Body of pancreas (tissue), 4 donors: ENCODE results near the gene HAUS3.

Source experiments
- CTCF ChIP-seq, 7 experiments: fragments of 450-650 bp in 4 of 7; fragments of 200-600 bp in 3 of 7; sonication (generic) in 3 of 7; IDR thresholded peaks; one replicate each; pipeline ENCODE4 v1.5.1; 2016 to 2019; ENCODE audit warnings: antibody characterized with exemption in 7 of 7
- POLR2A ChIP-seq, 3 donors: fragments of 450-650 bp; IDR thresholded peaks; one replicate each; pipeline ENCODE4 v1.6.1; 2016; ENCODE audit warnings: antibody characterized with exemption in 3 of 3, mild to moderate bottlenecking in 2 of 3

DNA sequence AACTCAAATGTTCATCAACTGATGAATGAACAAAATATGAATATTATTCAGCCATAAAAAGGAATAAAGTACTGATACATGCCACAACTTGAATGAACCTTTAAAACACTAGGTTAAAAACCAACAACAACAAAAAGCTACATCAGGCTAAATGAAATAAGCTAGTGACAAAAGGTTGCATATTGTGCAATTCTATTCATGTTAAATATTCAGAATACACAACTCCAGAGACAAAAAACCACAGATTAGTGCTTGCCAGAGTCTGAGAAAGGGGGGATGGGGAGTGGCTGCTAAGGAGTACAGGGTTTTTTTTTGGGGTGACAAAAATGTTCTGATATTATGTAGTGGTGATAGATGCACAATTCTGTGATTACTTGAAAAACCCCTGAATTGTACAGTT lies 58.5 kb downstream of the HAUS3 start:
- no peak for TF ChIP-seq CTCF (IDR thresholded peaks at IDR 0.05)
- no peak for TF ChIP-seq POLR2A (IDR thresholded peaks at IDR 0.05)
